ENCODE results near the gene BICRA. TPM values are rescaled to one million over a fixed set of nuclear protein-coding genes. Genes with fewer than 3 reads are reported as not detected.

BICRA gene
- total RNA-seq, 1 donor from 2014 or later, result 17.1 TPM

- no peaks in the 10 kb centered on the region for H3K27me3 Mint-ChIP-seq (ENCODE audit: unreplicated experiment)
- H3K27ac Mint-ChIP-seq (ENCODE audit: unreplicated experiment), result no peak overlapping the region
- TF ChIP-seq CTCF (IDR thresholded peaks at IDR 0.05), result no peak
- H3K4me1 Mint-ChIP-seq (ENCODE audit: unreplicated experiment), result peaks cover 10% of the 10 kb centered on the region
- H3K4me3 Mint-ChIP-seq (ENCODE audit: unreplicated experiment), result no peak overlapping the region
- H3K9me3 Mint-ChIP-seq (ENCODE audit: unreplicated experiment), result no peaks in the 10 kb centered on the region
- DNase-seq (ENCODE audit: extremely low spot score, unreplicated experiment), result no peak
- peaks cover 15% of the 10 kb centered on the region for H3K36me3 Mint-ChIP-seq (ENCODE audit: unreplicated experiment)
Measured at GRCh38 chr19:47696635-47697034, 87.7 kb downstream of the BICRA start.

DNA sequence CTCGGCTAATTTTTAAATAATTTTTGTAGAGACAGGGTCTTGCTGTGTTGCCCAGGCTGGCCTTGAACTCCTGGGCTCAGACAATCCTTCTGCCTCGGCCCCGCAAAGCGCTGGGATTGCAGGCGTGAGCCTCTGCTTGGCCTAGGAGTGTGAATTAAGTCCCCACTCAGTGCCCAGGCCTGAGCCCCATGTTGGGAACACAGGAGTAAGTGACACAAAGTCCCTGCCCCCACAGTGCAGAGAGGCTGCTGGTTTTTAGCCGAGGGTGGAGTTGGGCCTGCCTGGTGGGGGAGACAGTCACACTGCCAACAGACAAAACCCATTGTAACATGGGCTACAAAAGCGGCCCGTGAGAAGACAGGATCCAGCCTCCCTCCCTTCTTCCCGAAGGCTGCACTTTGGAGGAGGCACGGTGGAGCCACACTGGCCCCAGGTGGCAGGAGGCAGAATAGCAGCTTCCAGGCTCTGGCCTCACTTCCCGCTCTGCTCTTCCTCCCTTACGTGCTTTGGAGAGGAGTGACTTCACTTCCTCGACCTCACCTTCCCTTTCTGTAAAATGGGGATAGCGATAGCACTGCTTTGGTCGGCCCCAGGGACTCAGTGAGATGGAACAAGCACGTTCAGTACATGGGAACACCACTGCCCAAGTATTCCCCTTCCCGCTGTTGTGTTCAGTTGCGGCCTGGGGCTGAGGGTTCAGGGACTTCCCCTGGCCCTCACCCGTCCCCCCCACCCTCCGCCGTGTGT, 89.1 kb downstream of the BICRA start:
- no peaks in the 10 kb centered on the region for H3K27me3 Mint-ChIP-seq (ENCODE audit: unreplicated experiment)
- peaks cover 7% of the 10 kb centered on the region for H3K4me1 Mint-ChIP-seq (ENCODE audit: unreplicated experiment)
- no peaks in the 10 kb centered on the region for H3K9me3 Mint-ChIP-seq (ENCODE audit: unreplicated experiment)
- peak; percentile 90 for DNase-seq (ENCODE audit: extremely low spot score, unreplicated experiment)
- H3K27ac Mint-ChIP-seq (ENCODE audit: unreplicated experiment), result peak overlapping the region; percentile 57
- H3K36me3 Mint-ChIP-seq (ENCODE audit: unreplicated experiment), result peaks cover 14% of the 10 kb centered on the region
- no peak overlapping the region for H3K4me3 Mint-ChIP-seq (ENCODE audit: unreplicated experiment)
- TF ChIP-seq CTCF (IDR thresholded peaks at IDR 0.05), result peak; percentile 99

- no peak overlapping the region for H3K27ac Mint-ChIP-seq (ENCODE audit: unreplicated experiment)
- DNase-seq (ENCODE audit: extremely low spot score, unreplicated experiment), result no peak
- H3K27me3 Mint-ChIP-seq (ENCODE audit: unreplicated experiment), result no peaks in the 10 kb centered on the region
- peaks cover 13% of the 10 kb centered on the region for H3K36me3 Mint-ChIP-seq (ENCODE audit: unreplicated experiment)
- TF ChIP-seq CTCF (IDR thresholded peaks at IDR 0.05), result no peak
- H3K4me3 Mint-ChIP-seq (ENCODE audit: unreplicated experiment), result no peak overlapping the region
- no peaks in the 10 kb centered on the region for H3K9me3 Mint-ChIP-seq (ENCODE audit: unreplicated experiment)
- H3K4me1 Mint-ChIP-seq (ENCODE audit: unreplicated experiment), result peaks cover 8% of the 10 kb centered on the region
Measured at GRCh38 chr19:47698631-47699359, 89.9 kb downstream of the BICRA start.

DNA sequence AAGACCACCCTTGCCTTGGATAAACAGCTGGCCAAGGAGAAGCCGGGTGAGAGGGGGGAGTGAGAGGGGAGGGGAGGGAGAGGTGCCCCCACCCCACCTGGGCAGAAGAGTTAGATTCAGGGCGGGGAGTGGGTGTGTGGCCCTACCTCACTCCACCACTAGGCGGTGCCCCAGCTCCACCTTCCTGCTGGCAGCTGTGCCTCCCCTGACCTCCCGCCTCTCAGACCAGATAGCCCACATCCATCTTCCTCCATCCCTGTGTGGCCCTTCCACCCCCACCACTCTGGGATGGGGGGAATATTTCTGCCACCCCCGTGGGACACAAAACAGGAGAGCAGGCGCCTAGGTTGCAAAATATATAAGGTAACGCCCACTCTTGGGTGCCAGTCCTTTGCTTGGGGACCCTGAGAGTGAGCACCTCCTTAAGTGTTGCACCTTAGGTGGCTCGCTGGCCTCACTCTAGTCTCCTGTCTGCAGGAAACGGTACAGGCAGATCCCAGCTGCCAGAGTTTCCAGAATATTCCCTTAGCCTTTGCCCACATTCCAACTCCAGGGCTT, 90.5 kb downstream of the BICRA start:
- H3K9me3 Mint-ChIP-seq (ENCODE audit: unreplicated experiment), result no peaks in the 10 kb centered on the region
- H3K27ac Mint-ChIP-seq (ENCODE audit: unreplicated experiment), result no peak overlapping the region
- H3K27me3 Mint-ChIP-seq (ENCODE audit: unreplicated experiment), result no peaks in the 10 kb centered on the region
- DNase-seq (ENCODE audit: extremely low spot score, unreplicated experiment), result no peak
- H3K4me3 Mint-ChIP-seq (ENCODE audit: unreplicated experiment), result no peak overlapping the region
- peak; percentile 77 for TF ChIP-seq CTCF (IDR thresholded peaks at IDR 0.05)
- H3K36me3 Mint-ChIP-seq (ENCODE audit: unreplicated experiment), result peaks cover 13% of the 10 kb centered on the region
- peaks cover 12% of the 10 kb centered on the region for H3K4me1 Mint-ChIP-seq (ENCODE audit: unreplicated experiment)

Data from osteocyte (in vitro differentiated cells).